Testis (tissue), 2 donors: Measurements from ENCODE around the gene TAAR1.
"Not testable (repeated sequence)": the region's sequence is repeated elsewhere in the genome, so short reads cannot be mapped to it uniquely, and the experiment has no call there.

Source experiments
- POLR2A ChIP-seq: fragments of 450-650 bp; IDR thresholded peaks from one replicate; pipeline ENCODE4 v1.6.1; 2017; ENCODE audit warnings: antibody characterized with exemption, mild to moderate bottlenecking, moderate library complexity
- TF ChIP-seq, protein P1 (sequence below), 3 experiments: fragments of 450-650 bp in 2 of 3; fragments of 200-600 bp in 1 of 3; sonication (generic) in 1 of 3; IDR thresholded peaks; one replicate each; pipeline ENCODE4 v1.5.1; 2016 to 2019; ENCODE audit warnings: antibody characterized with exemption in 3 of 3, mild to moderate bottlenecking in 2 of 3, moderate library complexity in 1 of 3

DNA sequence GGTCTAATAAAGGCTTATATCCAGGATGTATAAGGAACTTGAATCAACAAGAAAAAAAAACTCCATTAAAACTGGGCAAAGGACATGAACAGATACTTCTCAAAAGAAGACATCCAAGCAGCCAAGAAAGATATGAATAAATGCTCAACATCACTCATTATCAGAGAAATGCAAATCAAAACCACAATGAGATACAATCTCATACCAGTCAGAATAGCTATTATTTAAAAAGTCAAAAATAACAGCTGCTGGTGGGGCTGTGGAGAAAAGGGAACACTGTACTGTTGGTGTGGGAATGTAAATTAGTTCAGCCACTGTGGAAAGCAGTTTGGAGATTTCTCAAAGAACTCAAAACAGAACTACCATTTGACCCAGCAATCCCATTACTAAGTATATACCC lies 20.1 kb upstream of the TAAR1 start:
- TF ChIP-seq POLR2A = not testable (repeated sequence)
- TF ChIP-seq, protein P1, sequence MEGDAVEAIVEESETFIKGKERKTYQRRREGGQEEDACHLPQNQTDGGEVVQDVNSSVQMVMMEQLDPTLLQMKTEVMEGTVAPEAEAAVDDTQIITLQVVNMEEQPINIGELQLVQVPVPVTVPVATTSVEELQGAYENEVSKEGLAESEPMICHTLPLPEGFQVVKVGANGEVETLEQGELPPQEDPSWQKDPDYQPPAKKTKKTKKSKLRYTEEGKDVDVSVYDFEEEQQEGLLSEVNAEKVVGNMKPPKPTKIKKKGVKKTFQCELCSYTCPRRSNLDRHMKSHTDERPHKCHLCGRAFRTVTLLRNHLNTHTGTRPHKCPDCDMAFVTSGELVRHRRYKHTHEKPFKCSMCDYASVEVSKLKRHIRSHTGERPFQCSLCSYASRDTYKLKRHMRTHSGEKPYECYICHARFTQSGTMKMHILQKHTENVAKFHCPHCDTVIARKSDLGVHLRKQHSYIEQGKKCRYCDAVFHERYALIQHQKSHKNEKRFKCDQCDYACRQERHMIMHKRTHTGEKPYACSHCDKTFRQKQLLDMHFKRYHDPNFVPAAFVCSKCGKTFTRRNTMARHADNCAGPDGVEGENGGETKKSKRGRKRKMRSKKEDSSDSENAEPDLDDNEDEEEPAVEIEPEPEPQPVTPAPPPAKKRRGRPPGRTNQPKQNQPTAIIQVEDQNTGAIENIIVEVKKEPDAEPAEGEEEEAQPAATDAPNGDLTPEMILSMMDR (IDR thresholded peaks at IDR 0.05) = not testable (repeated sequence)
